ENCODE measurements around the gene C1QTNF4.
"Not testable (repeated sequence)": the region's sequence is repeated elsewhere in the genome, so short reads cannot be mapped to it uniquely, and the experiment has no call there.

The C1QTNF4 gene

GRCh38 chr11:47570651-47571356, 23.4 kb downstream of the C1QTNF4 start:
- H3K4me3 ChIP-seq (replicated peaks in 1 of 2; ENCODE audit: low read depth in 2 of 2, low read length in 2 of 2): no peak overlapping the region
- TF ChIP-seq, protein P1, sequence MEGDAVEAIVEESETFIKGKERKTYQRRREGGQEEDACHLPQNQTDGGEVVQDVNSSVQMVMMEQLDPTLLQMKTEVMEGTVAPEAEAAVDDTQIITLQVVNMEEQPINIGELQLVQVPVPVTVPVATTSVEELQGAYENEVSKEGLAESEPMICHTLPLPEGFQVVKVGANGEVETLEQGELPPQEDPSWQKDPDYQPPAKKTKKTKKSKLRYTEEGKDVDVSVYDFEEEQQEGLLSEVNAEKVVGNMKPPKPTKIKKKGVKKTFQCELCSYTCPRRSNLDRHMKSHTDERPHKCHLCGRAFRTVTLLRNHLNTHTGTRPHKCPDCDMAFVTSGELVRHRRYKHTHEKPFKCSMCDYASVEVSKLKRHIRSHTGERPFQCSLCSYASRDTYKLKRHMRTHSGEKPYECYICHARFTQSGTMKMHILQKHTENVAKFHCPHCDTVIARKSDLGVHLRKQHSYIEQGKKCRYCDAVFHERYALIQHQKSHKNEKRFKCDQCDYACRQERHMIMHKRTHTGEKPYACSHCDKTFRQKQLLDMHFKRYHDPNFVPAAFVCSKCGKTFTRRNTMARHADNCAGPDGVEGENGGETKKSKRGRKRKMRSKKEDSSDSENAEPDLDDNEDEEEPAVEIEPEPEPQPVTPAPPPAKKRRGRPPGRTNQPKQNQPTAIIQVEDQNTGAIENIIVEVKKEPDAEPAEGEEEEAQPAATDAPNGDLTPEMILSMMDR (IDR thresholded peaks at IDR 0.05; ENCODE audit: low read depth, low read length): no peak
- DNase-seq (ENCODE audit: low read depth in 2 of 2): no peak

- TF ChIP-seq, protein P1 (IDR thresholded peaks at IDR 0.05; ENCODE audit: low read depth, low read length): no peak
- DNase-seq (ENCODE audit: low read depth in 2 of 2): no peak
- H3K4me3 ChIP-seq (replicated peaks in 1 of 2; ENCODE audit: low read depth in 2 of 2, low read length in 2 of 2): no peak overlapping the region
Observed at GRCh38 chr11:47569646-47570045, 24.6 kb downstream of the C1QTNF4 start.

GRCh38 chr11:47566149-47566698, 28.0 kb downstream of the C1QTNF4 start:
- H3K4me3 ChIP-seq (replicated peaks in 1 of 2; ENCODE audit: low read depth in 2 of 2, low read length in 2 of 2): peak overlapping the region; percentile 64 to 81
- DNase-seq (ENCODE audit: low read depth in 2 of 2): peak in 1 of 2 donors; percentile 18
- TF ChIP-seq, protein P1 (IDR thresholded peaks at IDR 0.05; ENCODE audit: low read depth, low read length): no peak

- peak; percentile 66 to 73 for DNase-seq (ENCODE audit: low read depth in 2 of 2)
- TF ChIP-seq, protein P1 (IDR thresholded peaks at IDR 0.05; ENCODE audit: low read depth, low read length): no peak
Observed at GRCh38 chr11:47565340-47566148, 28.7 kb downstream of the C1QTNF4 start, which contains the start of gene PTPMT1. TSS of gene PTPMT1 (plus strand) at chr11:47565599. CDS start at chr11:47565623, 24 bp downstream.

GRCh38 chr11:47564933-47565339, 29.3 kb downstream of the C1QTNF4 start:
- peak overlapping the region; percentile 64 to 81 for H3K4me3 ChIP-seq (replicated peaks in 1 of 2; ENCODE audit: low read depth in 2 of 2, low read length in 2 of 2)
- no peak for DNase-seq (ENCODE audit: low read depth in 2 of 2)
- TF ChIP-seq, protein P1 (IDR thresholded peaks at IDR 0.05; ENCODE audit: low read depth, low read length): no peak

More at GRCh38 chr11:47565340-47566148, 28.7 kb downstream of the C1QTNF4 start, which contains the start of gene PTPMT1:
- peak within 1 kb of the TSS; percentile 64 to 81 for H3K4me3 ChIP-seq (replicated peaks in 1 of 2; ENCODE audit: low read depth in 2 of 2, low read length in 2 of 2)

- H3K4me3 ChIP-seq (replicated peaks in 1 of 2; ENCODE audit: low read depth in 2 of 2, low read length in 2 of 2); DNase-seq (ENCODE audit: low read depth in 2 of 2): not testable (repeated sequence)
Observed at GRCh38 chr11:47564366-47564765, 29.8 kb downstream of the C1QTNF4 start.

DNA sequence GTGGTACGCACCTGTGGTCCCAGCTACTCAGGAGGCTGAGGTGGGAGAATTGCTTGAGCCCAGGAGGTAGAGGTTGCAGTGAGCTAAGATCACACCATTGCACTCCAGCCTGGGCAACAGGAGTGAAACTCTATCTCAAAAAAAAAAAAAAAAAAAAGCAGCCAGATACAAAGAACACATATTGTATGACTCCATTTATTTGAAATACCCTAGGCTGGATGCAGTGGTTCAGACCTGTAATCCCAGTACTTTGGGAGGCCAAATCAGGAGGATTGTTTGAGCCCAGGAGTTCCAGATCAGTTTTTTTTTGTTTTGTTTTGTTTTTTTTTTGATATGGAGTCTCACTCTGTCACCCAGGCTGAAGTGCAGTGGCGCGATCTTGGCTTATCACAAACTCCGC, 31.8 kb downstream of the C1QTNF4 start:
- DNase-seq (ENCODE audit: low read depth in 2 of 2); H3K4me3 ChIP-seq (replicated peaks in 1 of 2; ENCODE audit: low read depth in 2 of 2, low read length in 2 of 2): not testable (repeated sequence)

Data from cardiac fibroblast (primary cell).